Parathyroid adenoma (tissue), 2 donors: ENCODE measurements around the gene ZNF792.
A peak's percentile ranks its signal among the peaks of the same experiment; 100 is the strongest.
"Not testable (repeated sequence)": the region's sequence is repeated elsewhere in the genome, so short reads cannot be mapped to it uniquely, and the experiment has no call there.

Source experiments
- H2AFZ ChIP-seq: fragments of 300-600 bp; sonication (generic); one replicate; pipeline ENCODE4 v1.7.0; 2017; ENCODE audit warnings: antibody characterized with exemption, mild to moderate bottlenecking
- H3K27ac ChIP-seq: fragments of 300-600 bp; sonication (generic); one replicate; pipeline ENCODE4 v1.7.0; 2017
- H3K27me3 ChIP-seq: fragments of 300-600 bp; sonication (generic); one replicate; pipeline ENCODE4 v1.7.0; 2017; ENCODE audit warnings: low read length; ENCODE audit not compliant: control insufficient read depth, insufficient read depth
- H3K36me3 ChIP-seq: fragments of 300-600 bp; sonication (generic); one replicate; pipeline ENCODE4 v1.7.0; 2017; ENCODE audit warnings: low read length; ENCODE audit not compliant: control insufficient read depth, insufficient read depth
- H3K4me1 ChIP-seq: fragments of 300-600 bp; sonication (generic); one replicate; pipeline ENCODE4 v1.7.0; 2017; ENCODE audit warnings: control low read depth
- H3K4me2 ChIP-seq: fragments of 300-600 bp; sonication (generic); one replicate; pipeline ENCODE4 v1.7.0; 2017; ENCODE audit warnings: low read length
- H3K4me3 ChIP-seq: fragments of 300-600 bp; sonication (generic); one replicate; pipeline ENCODE4 v1.7.0; 2017; ENCODE audit warnings: low read depth, low read length
- H3K79me2 ChIP-seq: fragments of 300-600 bp; sonication (generic); one replicate; pipeline ENCODE4 v1.7.0; 2017; ENCODE audit warnings: control low read depth
- H3K9ac ChIP-seq: fragments of 300-600 bp; sonication (generic); one replicate; pipeline ENCODE4 v1.7.0; 2017; ENCODE audit warnings: mild to moderate bottlenecking
- H3K9me3 ChIP-seq: fragments of 300-600 bp; sonication (generic); one replicate; pipeline ENCODE4 v1.7.0; 2017; ENCODE audit warnings: low read length; ENCODE audit not compliant: control insufficient read depth
- TF ChIP-seq, protein P1 (sequence below): fragments of 300-600 bp; sonication (generic); IDR thresholded peaks from one replicate; pipeline ENCODE4 v1.7.0; 2017; ENCODE audit warnings: antibody characterized with exemption, mild to moderate bottlenecking
- donor health status: primary hyperparathyroidism.

Gene ZNF792

DNA sequence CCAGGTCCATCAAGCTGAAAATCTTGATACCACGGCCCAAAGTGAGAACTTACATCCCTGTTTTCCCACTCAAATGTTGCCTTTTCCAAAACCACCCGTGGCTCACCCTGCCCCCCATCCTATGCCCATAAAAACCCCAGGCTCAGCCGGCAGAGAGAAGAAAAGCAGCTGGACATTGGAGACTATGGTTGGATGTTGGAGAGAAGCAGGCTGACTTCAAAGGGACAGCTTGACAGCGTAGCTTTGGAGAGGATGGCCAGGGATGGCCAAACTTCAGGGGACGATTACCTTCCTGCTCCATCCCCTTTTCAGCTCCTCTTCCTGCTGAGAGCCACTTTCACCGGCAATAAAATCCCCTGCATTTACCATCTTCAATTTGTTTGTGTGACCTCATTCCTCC is 3.5 kb upstream of the ZNF792 start:
- Histone ChIP-seq H3K27ac (no peak overlapping the region), H3K9me3 (no peaks in the 10 kb centered on the region), H3K4me3 (no peak overlapping the region), H3K27me3 (no peaks in the 10 kb centered on the region), H2AFZ (no peak overlapping the region), H3K36me3 (no peaks in the 10 kb centered on the region), H3K4me2 (no peak overlapping the region), H3K9ac (no peak overlapping the region), H3K79me2 (peaks cover 4% of the 10 kb centered on the region), H3K4me1 (peaks cover 6% of the 10 kb centered on the region)
- TF ChIP-seq, protein P1, sequence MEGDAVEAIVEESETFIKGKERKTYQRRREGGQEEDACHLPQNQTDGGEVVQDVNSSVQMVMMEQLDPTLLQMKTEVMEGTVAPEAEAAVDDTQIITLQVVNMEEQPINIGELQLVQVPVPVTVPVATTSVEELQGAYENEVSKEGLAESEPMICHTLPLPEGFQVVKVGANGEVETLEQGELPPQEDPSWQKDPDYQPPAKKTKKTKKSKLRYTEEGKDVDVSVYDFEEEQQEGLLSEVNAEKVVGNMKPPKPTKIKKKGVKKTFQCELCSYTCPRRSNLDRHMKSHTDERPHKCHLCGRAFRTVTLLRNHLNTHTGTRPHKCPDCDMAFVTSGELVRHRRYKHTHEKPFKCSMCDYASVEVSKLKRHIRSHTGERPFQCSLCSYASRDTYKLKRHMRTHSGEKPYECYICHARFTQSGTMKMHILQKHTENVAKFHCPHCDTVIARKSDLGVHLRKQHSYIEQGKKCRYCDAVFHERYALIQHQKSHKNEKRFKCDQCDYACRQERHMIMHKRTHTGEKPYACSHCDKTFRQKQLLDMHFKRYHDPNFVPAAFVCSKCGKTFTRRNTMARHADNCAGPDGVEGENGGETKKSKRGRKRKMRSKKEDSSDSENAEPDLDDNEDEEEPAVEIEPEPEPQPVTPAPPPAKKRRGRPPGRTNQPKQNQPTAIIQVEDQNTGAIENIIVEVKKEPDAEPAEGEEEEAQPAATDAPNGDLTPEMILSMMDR = no peak

DNA sequence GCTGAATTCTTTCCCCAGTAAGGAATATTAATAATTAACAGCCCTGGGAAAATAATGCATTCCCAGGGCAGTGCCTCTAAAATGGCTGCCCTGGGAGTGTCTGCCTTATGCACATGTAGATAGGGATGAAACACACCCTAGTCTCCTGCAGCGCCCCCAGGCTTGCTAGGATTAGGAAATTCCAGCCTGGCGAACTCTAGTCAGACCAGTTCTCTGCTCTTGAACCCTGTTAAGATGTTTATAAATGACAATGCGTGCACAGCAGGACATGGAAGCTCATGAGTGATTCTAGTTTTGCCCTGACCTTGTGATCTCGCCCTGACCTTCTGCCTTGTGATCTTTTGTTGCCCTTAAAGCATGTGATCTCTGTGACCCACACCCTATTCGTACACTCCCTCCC is 1.5 kb upstream of the ZNF792 start:
- H3K4me2 ChIP-seq, H3K9ac ChIP-seq, H3K27me3 ChIP-seq, H3K79me2 ChIP-seq, H3K9me3 ChIP-seq, H2AFZ ChIP-seq, H3K36me3 ChIP-seq, H3K27ac ChIP-seq, H3K4me3 ChIP-seq: not testable (repeated sequence)
- H3K4me1 ChIP-seq = peaks cover 10% of the 10 kb centered on the region

DNA sequence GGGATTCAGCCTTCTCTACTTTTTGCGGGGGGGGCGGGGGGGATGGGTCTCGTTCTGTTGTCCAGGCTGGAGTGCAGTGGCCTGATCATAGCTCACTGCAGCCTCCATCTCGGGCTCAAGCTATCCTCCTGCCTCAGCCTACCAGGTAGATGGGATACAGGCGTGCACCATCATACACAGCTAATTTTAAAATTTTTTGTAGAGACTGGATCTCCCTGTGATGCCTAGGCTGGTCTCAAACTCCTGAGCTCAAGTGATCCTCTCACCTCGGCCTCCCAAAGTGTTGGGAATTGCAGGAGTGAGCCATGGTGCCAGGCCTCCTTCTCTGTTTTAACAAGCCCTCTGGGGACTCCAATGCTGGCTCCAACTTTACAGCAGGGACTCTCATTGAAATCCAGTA is 569 bp upstream of the ZNF792 start:
- TF ChIP-seq, protein P1 = no peak
- Histone ChIP-seq H3K9ac (no peak overlapping the region), H3K36me3 (no peaks in the 10 kb centered on the region), H3K4me1 (peaks cover 10% of the 10 kb centered on the region), H3K9me3 (no peaks in the 10 kb centered on the region), H3K27me3 (no peaks in the 10 kb centered on the region), H3K79me2 (peaks cover 4% of the 10 kb centered on the region), H3K27ac (no peak overlapping the region), H2AFZ (peak overlapping the region; percentile 86), H3K4me3 (no peak overlapping the region), H3K4me2 (no peak overlapping the region)

GRCh38 chr19:34962687-34963572 is 1.1 kb downstream of the ZNF792 start:
- Histone ChIP-seq H2AFZ (peak overlapping the region; percentile 86), H3K9ac (peak overlapping the region; percentile 74), H3K4me3 (peak overlapping the region; percentile 73), H3K4me2 (peak overlapping the region; percentile 91), H3K79me2 (peaks cover 4% of the 10 kb centered on the region), H3K27me3 (no peaks in the 10 kb centered on the region), H3K9me3 (no peaks in the 10 kb centered on the region), H3K4me1 (peaks cover 10% of the 10 kb centered on the region), H3K27ac (peak overlapping the region; percentile 48), H3K36me3 (peaks cover 4% of the 10 kb centered on the region)
- TF ChIP-seq, protein P1 = no peak

- Histone ChIP-seq H2AFZ (no peak overlapping the region), H3K27ac (peak overlapping the region; percentile 48), H3K9ac (no peak overlapping the region), H3K36me3 (peaks cover 4% of the 10 kb centered on the region), H3K79me2 (peaks cover 4% of the 10 kb centered on the region), H3K9me3 (no peaks in the 10 kb centered on the region), H3K4me1 (peaks cover 10% of the 10 kb centered on the region), H3K4me3 (no peak overlapping the region), H3K4me2 (peak overlapping the region; percentile 91), H3K27me3 (no peaks in the 10 kb centered on the region)
- TF ChIP-seq, protein P1 = no peak
Measured at GRCh38 chr19:34961775-34962686, 2.0 kb downstream of the ZNF792 start.
